HUES6 (cell line): Measurements from ENCODE around the gene TTLL9.
"Not testable (repeated sequence)": the region's sequence is repeated elsewhere in the genome, so short reads cannot be mapped to it uniquely, and the experiment has no call there.

ENCODE experiments used
- H3K27ac ChIP-seq: 2 replicates; pipeline ENCODE4 v1.7.0; 2013; ENCODE audit warnings: low read depth, mild to moderate bottlenecking, low read length, inconsistent platforms
- H3K27me3 ChIP-seq: 2 replicates; pipeline ENCODE4 v1.6.1; 2013; ENCODE audit warnings: low read length; ENCODE audit not compliant: control insufficient read depth, insufficient read depth
- H3K36me3 ChIP-seq: 2 replicates; pipeline ENCODE4 v1.6.1; 2013; ENCODE audit warnings: low read length; ENCODE audit not compliant: control insufficient read depth, insufficient read depth
- H3K4me1 ChIP-seq: 2 replicates; pipeline ENCODE4 v1.6.1; 2013; ENCODE audit warnings: low read length; ENCODE audit not compliant: control insufficient read depth, insufficient read depth
- H3K4me3 ChIP-seq: 2 replicates; pipeline ENCODE4 v1.5.1; 2013; ENCODE audit warnings: low read depth, low read length
- H3K9ac ChIP-seq: one replicate; pipeline ENCODE4 v1.6.1; 2013; ENCODE audit warnings: mild to moderate bottlenecking, low read length
- H3K9me3 ChIP-seq: 2 replicates; pipeline ENCODE4 v1.6.1; 2013; ENCODE audit warnings: low read depth, low read length; ENCODE audit not compliant: control insufficient read depth, insufficient read depth

TTLL9 gene

DNA sequence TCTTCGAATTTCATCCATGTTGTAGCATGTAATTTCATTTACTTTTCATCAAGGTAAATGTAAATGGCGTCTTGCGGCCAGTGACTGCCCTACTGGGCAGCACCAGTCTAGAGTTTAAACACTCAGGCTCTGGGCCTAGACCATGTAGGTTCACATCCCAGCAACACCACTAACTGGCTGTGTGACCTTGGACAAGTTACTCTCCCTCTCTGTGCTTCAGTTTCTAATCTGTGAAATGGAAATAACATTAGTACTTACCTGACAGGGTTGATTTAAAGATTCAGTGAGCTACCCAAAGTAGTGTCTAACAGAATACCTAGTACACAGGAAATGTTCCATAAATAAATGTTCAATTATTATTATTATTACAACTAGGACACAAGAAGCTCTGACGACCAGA, 52.2 kb downstream of the TTLL9 start:
- Histone ChIP-seq H3K4me3 (no peak overlapping the region), H3K36me3 (no peaks in the 10 kb centered on the region), H3K27ac (no peak overlapping the region), H3K9me3 (no peaks in the 10 kb centered on the region), H3K27me3 (no peaks in the 10 kb centered on the region), H3K4me1 (peaks cover 23% of the 10 kb centered on the region), H3K9ac (no peak overlapping the region)

- H3K36me3 ChIP-seq, result no peaks in the 10 kb centered on the region
- H3K9ac ChIP-seq, result no peak overlapping the region
- H3K27me3 ChIP-seq, result no peaks in the 10 kb centered on the region
- H3K27ac ChIP-seq, result no peak overlapping the region
- no peak overlapping the region for H3K4me3 ChIP-seq
- peaks cover 23% of the 10 kb centered on the region for H3K4me1 ChIP-seq
- H3K9me3 ChIP-seq, result no peaks in the 10 kb centered on the region
Observed at GRCh38 chr20:31923388-31924331, 53.2 kb downstream of the TTLL9 start.

DNA sequence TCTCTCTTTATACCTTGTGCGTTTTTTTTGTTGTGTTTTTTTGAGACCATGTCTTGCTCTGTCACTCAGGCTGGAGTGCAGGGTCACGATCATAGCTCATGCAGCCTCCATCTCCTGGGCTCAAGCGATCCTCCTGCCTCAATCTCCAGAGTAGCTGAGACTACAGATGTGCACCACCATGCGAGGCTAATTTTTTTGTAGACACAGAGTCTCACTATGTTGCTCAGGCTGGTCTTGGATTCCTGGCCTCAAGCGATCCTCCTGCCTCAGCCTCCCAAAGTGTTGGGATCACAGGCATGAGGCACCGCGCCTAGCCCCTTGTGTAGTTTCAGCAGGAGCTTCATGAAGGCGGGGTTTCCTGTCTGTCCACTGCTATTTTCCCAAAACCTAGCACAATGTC, 54.1 kb downstream of the TTLL9 start:
- H3K4me1 ChIP-seq, result peaks cover 18% of the 10 kb centered on the region
- no peaks in the 10 kb centered on the region for H3K27me3 ChIP-seq
- H3K9ac ChIP-seq, result no peak overlapping the region
- no peaks in the 10 kb centered on the region for H3K36me3 ChIP-seq
- no peak overlapping the region for H3K27ac ChIP-seq
- H3K9me3 ChIP-seq, result no peaks in the 10 kb centered on the region
- no peak overlapping the region for H3K4me3 ChIP-seq

DNA sequence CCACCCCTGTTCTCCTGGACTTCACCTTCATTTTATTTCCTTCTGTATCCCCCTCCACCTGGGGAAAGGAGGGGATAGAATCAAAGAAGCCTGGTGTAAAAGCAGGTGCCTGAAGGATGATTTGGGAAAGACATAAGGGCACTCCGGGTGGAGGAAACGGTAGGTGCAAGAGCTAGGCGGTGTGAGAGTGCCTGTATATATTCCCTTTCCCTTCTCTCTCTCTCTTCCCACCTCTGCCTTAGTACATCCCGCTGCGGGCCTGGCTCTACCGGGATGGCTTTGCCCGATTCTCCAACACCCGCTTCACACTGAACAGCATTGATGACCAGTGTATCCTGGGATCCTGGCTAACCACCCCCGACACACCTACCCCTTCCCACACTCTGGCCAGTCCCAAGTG, 55.2 kb downstream of the TTLL9 start:
- Histone ChIP-seq H3K4me3 (no peak overlapping the region), H3K27ac (no peak overlapping the region), H3K9me3 (no peaks in the 10 kb centered on the region), H3K36me3 (no peaks in the 10 kb centered on the region), H3K27me3 (no peaks in the 10 kb centered on the region), H3K9ac (no peak overlapping the region), H3K4me1 (peaks cover 9% of the 10 kb centered on the region; the same call in 1 of the 2 replicates)

DNA sequence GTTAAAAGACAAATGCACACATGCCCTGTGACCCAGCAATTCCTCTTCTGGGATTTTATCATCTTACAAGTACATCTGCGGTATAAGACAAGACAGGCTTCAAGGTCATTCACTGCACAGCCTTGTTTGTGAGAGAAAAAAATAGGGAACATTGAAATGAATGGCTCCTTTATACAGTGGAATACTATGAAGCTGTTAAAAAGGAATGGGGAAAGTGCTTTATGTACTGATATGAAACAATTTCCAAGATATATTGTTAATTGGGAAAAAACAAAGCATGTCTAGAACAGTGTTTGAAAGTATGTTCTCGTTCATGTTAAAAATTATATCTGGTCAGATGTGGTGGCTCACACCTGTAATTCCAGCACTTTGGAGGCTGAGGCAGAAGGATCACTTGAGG, 56.1 kb downstream of the TTLL9 start:
- H3K4me1 ChIP-seq, result peaks cover 8% of the 10 kb centered on the region; the same call in 1 of the 2 replicates

DNA sequence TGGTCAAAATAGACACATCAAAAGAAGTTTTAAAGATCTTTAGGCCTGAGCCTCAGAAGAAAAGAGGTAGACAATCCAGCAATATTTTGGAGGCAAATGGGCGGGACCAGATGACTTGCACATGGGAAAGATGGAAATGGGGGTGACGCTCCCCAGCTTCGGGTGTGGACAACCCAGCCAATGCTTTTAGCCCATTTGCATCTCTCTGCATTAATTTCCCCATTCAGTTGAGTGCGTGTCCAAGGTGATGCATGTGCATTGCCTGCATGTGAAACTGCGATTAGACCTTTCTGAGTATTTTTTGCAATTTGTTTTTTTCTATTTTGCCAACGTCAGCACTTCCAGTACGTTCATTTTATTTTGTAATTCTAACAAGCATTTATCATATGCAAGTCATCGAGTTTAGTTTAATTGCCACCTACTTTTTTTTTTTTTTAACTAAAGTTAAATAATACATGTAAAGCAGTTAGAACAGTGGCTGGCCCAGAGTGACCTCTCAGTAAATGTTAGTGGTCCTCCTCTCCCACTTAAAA, 57.3 kb downstream of the TTLL9 start:
- Histone ChIP-seq H3K4me3 (no peak overlapping the region), H3K4me1 (peaks cover 8% of the 10 kb centered on the region; the same call in 1 of the 2 replicates), H3K36me3 (no peaks in the 10 kb centered on the region), H3K9me3 (no peaks in the 10 kb centered on the region), H3K27me3 (no peaks in the 10 kb centered on the region), H3K27ac (no peak overlapping the region), H3K9ac (no peak overlapping the region)

More for the DNA sequence above, 56.1 kb downstream of the TTLL9 start:
- Histone ChIP-seq H3K4me3 (no peak overlapping the region), H3K9me3 (no peaks in the 10 kb centered on the region), H3K36me3 (no peaks in the 10 kb centered on the region), H3K27me3 (no peaks in the 10 kb centered on the region), H3K27ac (no peak overlapping the region), H3K9ac (no peak overlapping the region)

DNA sequence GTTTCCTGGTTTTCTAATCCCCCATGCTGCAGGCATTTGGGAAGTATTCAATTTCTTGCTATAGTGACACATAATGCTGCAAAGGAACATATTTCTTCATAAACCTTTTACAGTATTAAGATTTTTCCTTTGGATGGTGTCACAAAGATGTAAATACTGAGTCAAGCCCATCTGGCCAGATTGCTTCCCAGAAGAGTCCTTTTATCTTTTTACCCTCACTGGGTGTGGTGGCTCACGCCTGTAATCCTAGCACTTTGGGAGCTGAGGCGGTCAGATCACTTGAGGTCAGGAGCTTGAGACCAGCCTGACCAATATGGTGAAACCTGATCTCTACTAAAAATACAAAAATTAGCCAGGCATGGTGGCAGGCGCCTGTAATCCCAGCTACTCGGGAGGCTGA, 59.2 kb downstream of the TTLL9 start:
- H3K27me3 ChIP-seq, H3K9ac ChIP-seq, H3K36me3 ChIP-seq, H3K27ac ChIP-seq, H3K4me1 ChIP-seq, H3K9me3 ChIP-seq, H3K4me3 ChIP-seq: not testable (repeated sequence)

GRCh38 chr20:31930779-31931178, 60.3 kb downstream of the TTLL9 start:
- Histone ChIP-seq H3K27ac (no peak overlapping the region), H3K27me3 (no peaks in the 10 kb centered on the region), H3K36me3 (no peaks in the 10 kb centered on the region), H3K9ac (no peak overlapping the region), H3K9me3 (no peaks in the 10 kb centered on the region), H3K4me3 (no peak overlapping the region), H3K4me1 (no peaks in the 10 kb centered on the region)

- H3K4me3 ChIP-seq, result no peak overlapping the region
- H3K36me3 ChIP-seq, result no peaks in the 10 kb centered on the region
- H3K9me3 ChIP-seq, result no peaks in the 10 kb centered on the region
- no peak overlapping the region for H3K27ac ChIP-seq
- no peaks in the 10 kb centered on the region for H3K4me1 ChIP-seq
- H3K27me3 ChIP-seq, result no peaks in the 10 kb centered on the region; the same call in 1 of the 2 replicates
- H3K9ac ChIP-seq, result no peak overlapping the region
Observed at GRCh38 chr20:31933698-31934097, 63.3 kb downstream of the TTLL9 start.

- Histone ChIP-seq H3K9ac (no peak overlapping the region), H3K4me1 (no peaks in the 10 kb centered on the region), H3K4me3 (no peak overlapping the region)
Observed at GRCh38 chr20:31934491-31934890, 64.1 kb downstream of the TTLL9 start.

DNA sequence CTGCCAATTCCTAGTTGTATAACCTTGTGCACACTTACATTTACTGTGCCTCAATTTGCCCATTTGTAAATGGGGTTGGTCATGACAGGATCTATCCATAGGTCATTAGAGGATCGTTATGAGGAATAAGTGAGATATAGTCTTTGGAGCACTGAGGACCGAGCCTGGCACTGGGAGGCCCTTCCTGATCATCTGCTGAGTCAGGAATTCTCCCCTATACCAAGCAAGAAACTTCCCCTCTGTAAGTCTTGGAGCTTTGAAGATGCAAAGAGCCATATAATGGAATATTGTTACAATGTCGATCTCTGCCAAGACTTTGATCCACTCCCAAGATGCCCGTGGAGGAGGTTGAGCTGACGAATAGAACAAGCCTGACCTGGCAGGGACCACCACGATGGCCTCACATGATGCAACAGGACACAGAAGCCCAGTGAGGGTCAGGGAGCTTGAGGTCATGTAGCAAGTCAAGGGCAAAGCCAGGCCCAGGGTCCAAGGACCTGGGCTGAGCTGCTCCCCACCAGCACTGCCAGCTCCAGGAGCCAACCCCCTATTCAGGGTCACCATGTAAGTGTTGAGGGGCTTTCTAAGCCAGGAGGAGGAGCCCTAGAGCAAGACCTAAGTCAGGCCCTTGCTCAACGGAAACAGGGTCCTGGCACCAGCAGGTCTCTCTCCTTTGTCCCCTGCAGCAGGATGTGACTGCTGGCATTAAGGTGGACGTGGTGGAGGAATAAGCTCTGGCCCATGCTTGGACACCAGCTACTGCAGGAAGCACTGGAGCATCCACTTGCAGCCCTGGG, 64.7 kb downstream of the TTLL9 start:
- Histone ChIP-seq H3K9me3 (no peaks in the 10 kb centered on the region), H3K27me3 (no peaks in the 10 kb centered on the region; the same call in 1 of the 2 replicates), H3K36me3 (no peaks in the 10 kb centered on the region), H3K4me3 (no peak overlapping the region), H3K9ac (no peak overlapping the region), H3K4me1 (no peaks in the 10 kb centered on the region), H3K27ac (no peak overlapping the region)

More at GRCh38 chr20:31934491-31934890, 64.1 kb downstream of the TTLL9 start:
- Histone ChIP-seq H3K9me3 (no peaks in the 10 kb centered on the region), H3K27ac (no peak overlapping the region), H3K36me3 (no peaks in the 10 kb centered on the region), H3K27me3 (no peaks in the 10 kb centered on the region; the same call in 1 of the 2 replicates)
